Measurements from ENCODE around the gene TMEM178B.

TMEM178B gene

DNA sequence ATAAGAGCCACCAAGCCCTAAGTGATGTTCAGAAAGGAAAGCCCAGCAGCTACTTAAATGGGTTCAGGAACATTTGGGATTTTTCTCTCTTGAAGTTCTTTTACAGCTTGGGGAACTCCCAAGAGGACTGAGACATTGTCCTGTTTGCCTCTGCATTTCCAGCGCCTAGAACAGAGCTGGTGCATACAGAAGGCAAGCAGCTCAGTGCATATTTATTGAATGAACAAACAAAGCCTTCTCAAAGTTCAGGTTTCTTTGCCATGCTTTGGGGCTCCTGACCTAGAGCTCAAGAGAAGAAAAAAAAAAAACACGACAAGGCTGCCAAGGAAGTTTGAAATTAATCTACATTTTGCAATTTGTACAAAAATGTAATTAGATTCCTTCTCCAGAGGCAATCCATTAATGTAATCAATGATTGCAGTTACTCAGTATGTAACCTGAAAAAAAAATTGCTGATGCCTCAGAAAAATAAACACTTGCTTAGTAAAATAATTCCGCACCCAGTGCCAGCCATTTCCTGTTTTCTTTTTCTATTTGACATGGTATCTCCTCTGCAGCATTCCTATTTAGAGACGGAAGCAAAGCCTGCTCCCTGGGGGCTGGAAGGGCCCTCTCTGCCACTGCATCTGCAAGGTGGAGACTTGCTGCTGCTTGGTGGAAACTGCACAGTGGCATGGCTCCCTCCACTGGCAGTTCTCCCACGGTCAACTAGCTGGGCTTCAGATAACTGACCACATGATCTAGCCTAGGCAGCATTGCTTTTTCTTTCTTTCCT lies 157.3 kb downstream of the TMEM178B start:
- TF ChIP-seq ZNF274 (IDR thresholded peaks at IDR 0.05; ENCODE audit: low read depth, low read length) = no peak
- no peak overlapping the region for H3K4me3 ChIP-seq (ENCODE audit: low read length)

GRCh38 chr7:141232286-141233051 lies 158.6 kb downstream of the TMEM178B start:
- TF ChIP-seq ZNF274 (IDR thresholded peaks at IDR 0.05; ENCODE audit: low read depth, low read length) = no peak
- H3K4me3 ChIP-seq (ENCODE audit: low read length) = no peak overlapping the region

DNA sequence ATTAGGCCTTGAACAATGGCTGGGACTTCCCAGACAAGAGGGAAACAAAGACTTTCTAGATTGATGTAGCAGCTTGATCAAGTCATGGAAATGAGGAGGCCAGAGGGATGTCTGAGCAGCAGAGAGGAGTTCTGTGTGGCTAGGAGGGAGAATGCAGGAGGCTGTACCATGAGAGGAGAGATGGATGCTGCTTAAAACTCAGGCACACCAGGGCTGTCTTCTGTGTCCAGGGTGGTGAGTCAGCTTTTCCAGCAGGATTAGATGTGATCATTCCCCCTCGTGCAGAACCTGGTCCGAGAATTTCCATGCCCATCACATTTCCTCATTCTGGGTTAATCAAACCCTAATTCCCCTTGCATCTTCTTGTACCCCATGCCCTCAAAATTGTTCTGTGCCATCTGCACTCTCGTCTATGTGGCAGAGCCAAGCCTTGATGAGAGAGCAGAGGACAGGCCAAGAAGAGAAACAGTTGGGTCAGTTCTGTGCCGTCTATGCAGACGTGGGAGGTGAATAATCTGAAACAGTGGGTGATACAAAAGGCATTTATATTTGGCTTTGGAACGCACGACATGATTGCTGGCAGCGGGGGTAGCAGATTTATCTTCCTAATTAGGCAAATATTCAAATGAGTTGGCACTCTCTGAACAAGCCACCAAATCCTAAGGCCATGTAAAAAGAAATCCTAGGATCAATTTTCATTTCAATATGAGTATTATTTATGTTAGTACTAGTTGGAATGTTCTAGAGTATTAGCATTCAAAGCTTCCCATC lies 160.7 kb downstream of the TMEM178B start:
- TF ChIP-seq ZNF274 (IDR thresholded peaks at IDR 0.05; ENCODE audit: low read depth, low read length) = no peak
- H3K4me3 ChIP-seq (ENCODE audit: low read length) = no peak overlapping the region

- TF ChIP-seq ZNF274 (IDR thresholded peaks at IDR 0.05; ENCODE audit: low read depth, low read length) = no peak
Observed at GRCh38 chr7:141235656-141236055, 161.8 kb downstream of the TMEM178B start.

DNA sequence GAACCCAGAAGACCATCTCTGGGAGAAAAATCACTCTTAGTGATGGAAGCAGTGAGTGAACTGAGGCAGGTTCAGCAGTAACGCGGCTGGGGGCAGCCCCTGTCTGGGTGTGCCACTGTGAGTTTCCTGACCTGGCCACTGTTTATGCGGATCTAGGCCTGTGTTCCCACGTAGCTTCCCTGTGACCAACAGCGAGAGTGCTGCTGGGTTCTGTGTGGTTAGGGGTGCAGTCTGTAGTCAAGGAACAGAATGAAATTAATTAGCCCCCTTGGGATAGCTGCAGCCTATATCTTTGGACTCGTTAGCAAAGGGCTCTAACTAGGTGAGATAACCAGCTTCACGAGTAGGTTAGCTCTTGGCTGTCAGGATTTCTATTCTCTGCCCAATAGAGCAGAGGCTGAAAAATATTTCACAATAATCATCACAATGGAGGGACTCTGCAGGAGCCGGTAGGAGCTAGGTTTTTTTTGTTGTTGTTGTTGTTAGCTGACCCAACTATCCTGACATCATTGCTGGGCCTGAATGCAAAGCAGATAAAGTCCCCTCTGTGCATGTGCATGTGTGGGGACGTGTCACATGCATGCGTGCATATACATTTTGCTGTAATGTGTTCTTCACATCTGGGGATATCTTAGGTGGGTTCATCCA lies 164.9 kb downstream of the TMEM178B start:
- no peak for TF ChIP-seq ZNF274 (IDR thresholded peaks at IDR 0.05; ENCODE audit: low read depth, low read length)
- no peak overlapping the region for H3K4me3 ChIP-seq (ENCODE audit: low read length)

More at GRCh38 chr7:141235656-141236055, 161.8 kb downstream of the TMEM178B start:
- no peak overlapping the region for H3K4me3 ChIP-seq (ENCODE audit: low read length)

DNA sequence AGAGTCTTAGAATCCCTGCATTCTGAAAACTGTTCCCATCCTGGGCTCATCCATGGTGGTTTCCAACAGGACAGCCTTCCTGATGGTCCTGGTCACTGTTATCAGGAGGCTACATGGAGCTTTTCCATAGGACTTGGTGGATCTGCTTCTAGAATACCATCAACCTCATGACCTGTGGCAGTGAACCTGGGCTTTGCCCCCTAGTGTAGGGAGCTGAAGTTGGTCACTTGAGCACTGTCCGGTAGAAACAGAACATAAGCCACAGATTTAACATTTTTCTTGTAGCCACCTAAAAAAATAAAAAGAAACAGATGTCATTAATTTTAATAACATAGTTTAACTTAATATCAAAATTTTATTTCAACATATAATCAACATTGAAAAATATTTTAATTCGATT lies 165.8 kb downstream of the TMEM178B start:
- no peak overlapping the region for H3K4me3 ChIP-seq (ENCODE audit: low read length)
- TF ChIP-seq ZNF274 (IDR thresholded peaks at IDR 0.05; ENCODE audit: low read depth, low read length) = no peak

DNA sequence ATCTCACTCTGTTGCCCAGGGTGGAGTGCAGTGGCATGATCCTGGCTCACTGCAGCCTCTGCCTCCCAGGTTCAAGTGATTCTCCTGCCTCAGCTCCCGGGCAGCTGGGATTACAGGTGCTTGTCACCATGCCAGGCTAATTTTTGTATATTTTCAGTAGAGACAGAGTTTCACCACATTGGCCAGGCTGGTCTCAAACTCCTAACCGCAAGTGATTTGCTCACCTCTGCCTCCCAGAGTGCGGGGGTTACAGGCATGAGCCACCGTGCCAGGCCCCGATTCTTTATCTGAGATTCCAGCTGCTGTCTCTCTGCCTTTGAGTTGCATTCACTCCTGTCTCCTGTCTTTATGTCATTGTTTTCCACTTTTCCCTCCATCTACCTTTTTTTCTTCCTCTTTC lies 168.7 kb downstream of the TMEM178B start:
- H3K4me3 ChIP-seq (ENCODE audit: low read length) = no peak overlapping the region
- TF ChIP-seq ZNF274 (IDR thresholded peaks at IDR 0.05; ENCODE audit: low read depth, low read length) = no peak

DNA sequence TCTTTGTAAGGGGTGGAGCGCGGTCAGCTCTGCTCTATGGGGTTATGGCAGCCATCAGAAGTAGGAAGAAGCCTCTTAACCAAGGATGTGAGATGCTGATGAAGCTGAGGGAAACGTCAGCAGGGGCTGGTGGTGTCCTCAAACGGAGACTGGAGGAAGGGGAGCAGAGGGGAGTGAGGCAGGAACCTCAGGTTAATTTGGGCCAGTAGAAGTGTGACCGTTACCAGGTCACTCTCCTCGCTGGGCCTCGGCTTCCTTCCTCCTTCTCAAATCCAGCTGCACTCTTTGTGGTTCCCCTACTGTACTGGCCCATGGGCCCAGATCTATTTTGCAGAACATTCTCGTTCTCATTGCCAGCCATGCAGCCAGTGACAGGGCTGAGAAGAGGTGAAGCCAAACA lies 169.5 kb downstream of the TMEM178B start:
- TF ChIP-seq ZNF274 (IDR thresholded peaks at IDR 0.05; ENCODE audit: low read depth, low read length) = no peak
- no peak overlapping the region for H3K4me3 ChIP-seq (ENCODE audit: low read length)

DNA sequence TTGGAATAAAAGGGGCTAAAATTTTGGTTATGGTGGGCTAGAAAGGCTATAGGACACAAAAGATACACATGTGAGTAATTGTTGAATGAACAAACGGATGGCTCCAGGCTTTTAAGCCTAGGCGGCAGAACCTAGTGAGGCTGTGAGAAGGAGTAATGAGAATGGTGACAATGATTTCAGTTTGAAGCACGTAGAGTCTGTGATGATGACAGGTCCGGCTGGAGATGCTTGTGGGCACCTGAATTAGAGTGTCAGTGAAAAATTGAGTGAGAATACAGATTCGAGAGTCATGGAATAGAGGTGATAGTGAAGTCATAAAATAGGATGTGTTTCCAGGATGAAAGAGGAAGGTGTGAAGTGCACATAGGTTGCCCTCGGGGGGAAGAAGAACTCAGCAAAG lies 170.6 kb downstream of the TMEM178B start:
- no peak overlapping the region for H3K4me3 ChIP-seq (ENCODE audit: low read length)
- TF ChIP-seq ZNF274 (IDR thresholded peaks at IDR 0.05; ENCODE audit: low read depth, low read length) = no peak

GRCh38 chr7:141246426-141246825 lies 172.6 kb downstream of the TMEM178B start:
- no peak overlapping the region for H3K4me3 ChIP-seq (ENCODE audit: low read length)
- TF ChIP-seq ZNF274 (IDR thresholded peaks at IDR 0.05; ENCODE audit: low read depth, low read length) = no peak

DNA sequence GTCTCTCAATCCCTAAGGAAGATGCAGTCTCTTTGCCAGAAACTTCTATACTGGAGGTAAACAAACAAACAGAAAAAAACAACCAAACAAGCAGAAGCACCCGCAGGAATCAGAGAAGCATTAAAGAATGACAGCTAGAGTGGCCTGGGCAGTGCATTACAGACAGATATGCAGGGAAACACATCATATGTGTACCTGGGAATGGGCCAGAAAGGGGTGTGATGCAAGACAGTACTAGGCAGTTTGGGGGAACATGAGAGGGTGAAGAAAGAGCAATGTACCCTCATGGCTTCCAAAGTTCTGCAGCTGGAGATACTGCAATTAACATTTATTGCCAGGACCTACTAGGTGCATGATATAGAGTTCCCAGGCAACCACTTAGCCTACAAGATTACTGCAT lies 177.3 kb downstream of the TMEM178B start:
- H3K4me3 ChIP-seq (ENCODE audit: low read length) = no peak overlapping the region
- TF ChIP-seq ZNF274 (IDR thresholded peaks at IDR 0.05; ENCODE audit: low read depth, low read length) = no peak

DNA sequence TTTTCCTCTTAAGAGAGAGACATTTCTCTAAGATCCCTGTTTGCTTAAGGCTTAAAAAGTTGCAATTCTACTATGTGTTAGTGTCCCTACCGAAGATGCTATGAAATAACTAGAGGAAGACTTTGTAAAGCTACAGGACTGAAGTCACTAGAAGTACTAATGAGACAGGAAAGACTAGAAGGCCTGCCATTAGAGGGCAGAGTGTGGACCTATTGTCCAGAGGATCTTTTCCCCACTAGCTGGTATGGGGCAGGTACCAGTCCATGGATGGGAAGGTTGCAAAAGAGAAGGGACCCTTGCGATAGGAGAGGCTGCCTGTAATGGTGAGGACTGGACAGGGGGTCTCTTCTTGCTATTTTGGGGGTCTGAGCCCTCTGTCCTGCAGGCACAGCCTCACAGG lies 178.1 kb downstream of the TMEM178B start:
- no peak for TF ChIP-seq ZNF274 (IDR thresholded peaks at IDR 0.05; ENCODE audit: low read depth, low read length)

DNA sequence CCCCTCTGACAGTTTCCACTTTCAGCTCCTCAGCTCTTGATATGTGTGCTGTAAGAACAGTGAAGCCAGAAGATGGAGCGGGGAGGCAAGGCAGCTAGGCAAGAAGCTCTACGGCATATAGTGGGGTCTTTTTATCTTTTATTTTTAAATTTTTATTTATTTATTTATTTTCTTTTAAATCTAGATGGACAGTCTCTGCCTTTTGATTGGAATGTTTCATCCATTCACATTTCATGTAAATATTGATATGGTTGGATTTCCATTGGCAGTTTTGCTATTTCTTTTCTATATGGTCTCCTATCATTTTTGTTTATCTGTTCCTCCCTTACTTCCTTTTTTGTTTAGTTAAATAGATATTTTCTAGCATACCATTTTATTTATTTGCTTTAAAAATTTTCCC lies 183.7 kb downstream of the TMEM178B start:
- H3K4me3 ChIP-seq (ENCODE audit: low read length) = no peak overlapping the region
- TF ChIP-seq ZNF274 (IDR thresholded peaks at IDR 0.05; ENCODE audit: low read depth, low read length) = no peak

More for the DNA sequence above, 178.1 kb downstream of the TMEM178B start:
- H3K4me3 ChIP-seq (ENCODE audit: low read length) = no peak overlapping the region

DNA sequence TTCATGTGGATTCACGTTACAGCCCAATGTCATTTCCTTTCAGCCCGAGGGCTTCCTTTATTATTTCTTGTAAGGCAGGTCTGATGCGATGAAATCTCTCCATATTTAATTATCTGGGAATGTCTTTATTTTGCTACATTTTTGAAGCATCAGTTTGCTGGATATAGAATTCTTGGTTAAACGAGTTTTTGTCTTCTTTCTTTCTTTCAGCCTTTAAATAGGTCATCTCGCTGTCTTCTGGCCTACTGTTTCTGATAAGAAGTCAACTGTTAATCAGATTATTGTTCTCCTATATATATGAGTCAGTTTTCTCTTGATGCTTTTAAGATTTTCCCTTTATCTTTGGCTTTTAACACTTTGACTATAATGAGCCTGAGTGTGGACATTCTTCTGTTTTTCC lies 184.7 kb downstream of the TMEM178B start:
- no peak for TF ChIP-seq ZNF274 (IDR thresholded peaks at IDR 0.05; ENCODE audit: low read depth, low read length)
- H3K4me3 ChIP-seq (ENCODE audit: low read length) = no peak overlapping the region

Data from GM08714 (cell line).